HepG2 (cell line): Measurements from ENCODE around the gene LPO. TPM values are rescaled to one million over a fixed set of nuclear protein-coding genes. Genes with fewer than 3 reads are reported as not detected.

Experiments used
- ATAC-seq: fragments of 200-7000 bp; cut with Tn5 transposase; 3 replicates; pipeline ENCODE4 v1.9.1; 2020; ENCODE audit warnings: mild to moderate bottlenecking, moderate library complexity
- BruUV-seq: library from RNA; stranded (reverse); fragments of 400-500 nt; replicated peaks from 2 replicates; lab custom pipeline; 2021; lab: Mats Ljungman, UMichigan
- CTCF ChIA-PET: fragments of 300-600 bp; formaldehyde crosslinking; extraction: SDS; loops from one replicate; lab custom pipeline; 2021; ENCODE audit warnings: low total read pairs, inconsistent platforms, low intra/inter-chr PET ratio; lab: Yijun Ruan, JAX
- POLR2A ChIA-PET: fragments of 350-600 bp; sonication (Branson Sonifier 250); formaldehyde crosslinking; loops from one replicate; lab custom pipeline; 2020; ENCODE audit warnings: antibody characterized with exemption, inconsistent platforms; lab: Yijun Ruan, JAX
- DNase-seq: peaks from one replicate; pipeline ENCODE4 v3.0.0-alpha.2; 2015; ENCODE audit warnings: low spot score
- FAIRE-seq: peaks from 3 replicates; lab custom pipeline; 2011; peaks lifted over from hg19 to GRCh38; lab: Jason Lieb, UNC
- H2AFZ ChIP-seq: one replicate; pipeline ENCODE4 v1.6.1; 2011; ENCODE audit warnings: low read length, inconsistent platforms
- H3K27ac ChIP-seq: fragments of 300-600 bp; 3 replicates; pipeline ENCODE4 v1.8.0; 2011; ENCODE audit warnings: mixed run types, mild to moderate bottlenecking, mixed read lengths, low read length, inconsistent platforms; ENCODE audit not compliant: insufficient read depth; ENCODE audit errors: extremely low read length
- H3K27me3 ChIP-seq, 2 experiments: fragments of 200-600 bp in 1 of 2; 2 replicates in 1 of 2; 3 replicates in 1 of 2; pipeline versions ENCODE4 v1.6.0 to v1.8.0; 2011; ENCODE audit warnings: low read length in 2 of 2, mild to moderate bottlenecking in 2 of 2, moderate library complexity in 2 of 2, inconsistent platforms in 1 of 2; ENCODE audit not compliant: insufficient read depth in 2 of 2, control insufficient read depth in 1 of 2
- H3K36me3 ChIP-seq, 2 experiments: fragments of 200-600 bp in 1 of 2; replicated peaks in 1 of 2; 2 replicates in 1 of 2; 3 replicates in 1 of 2; pipeline versions ENCODE4 v1.5.1 to v1.8.0; 2011; ENCODE audit warnings: low read length in 2 of 2, inconsistent platforms in 1 of 2; ENCODE audit not compliant: insufficient read depth in 2 of 2, control insufficient read depth in 1 of 2
- H3K4me1 ChIP-seq: 2 replicates; pipeline ENCODE4 v1.5.1; 2012; ENCODE audit warnings: low read length, inconsistent platforms; ENCODE audit not compliant: insufficient read depth
- H3K4me2 ChIP-seq: 2 replicates; pipeline ENCODE4 v1.6.0; 2011; ENCODE audit warnings: low read depth, low read length, inconsistent platforms
- H3K4me3 ChIP-seq, 3 experiments: fragments of 200-600 bp in 1 of 3; sonication (generic), shearing (Covaris generic) in 1 of 3; replicated peaks in 1 of 3; 2 replicates each; pipeline ENCODE4 v1.5.1; 2011 to 2016; ENCODE audit warnings: low read length in 3 of 3, inconsistent platforms in 2 of 3, low read depth in 2 of 3, mild to moderate bottlenecking in 2 of 3, control low read depth in 1 of 3, mixed read lengths in 1 of 3; ENCODE audit not compliant: insufficient read depth in 1 of 3
- H3K79me2 ChIP-seq: one replicate; pipeline ENCODE4 v1.6.1; 2011; ENCODE audit warnings: low read length, inconsistent platforms; ENCODE audit not compliant: insufficient read depth
- H3K9ac ChIP-seq: 2 replicates; pipeline ENCODE4 v1.6.0; 2011; ENCODE audit warnings: mild to moderate bottlenecking, low read depth, low read length, inconsistent platforms; ENCODE audit not compliant: insufficient read depth
- H3K9me3 ChIP-seq: 2 replicates; pipeline ENCODE4 v1.5.1; 2012; ENCODE audit warnings: mild to moderate bottlenecking, low read length
- H4K20me1 ChIP-seq: 2 replicates; pipeline ENCODE4 v1.6.0; 2011; ENCODE audit warnings: inconsistent platforms, mild to moderate bottlenecking, low read length, moderate library complexity; ENCODE audit not compliant: insufficient read depth
- AHR ChIP-seq: IDR thresholded peaks from 2 replicates; pipeline ENCODE4 v1.6.1; 2018; ENCODE audit warnings: missing genetic modification reagents, missing compliant biosample characterization
- AKAP8 ChIP-seq: sonication (generic); formaldehyde crosslinking; IDR thresholded peaks from 2 replicates; pipeline ENCODE4 v1.5.1; 2020; ENCODE audit warnings: mild to moderate bottlenecking, missing genetic modification reagents
- ARNT ChIP-seq: fragments of 450-650 bp; IDR thresholded peaks from 2 replicates; pipeline ENCODE4 v1.6.1; 2017
- E2F5 ChIP-seq: sonication (generic); formaldehyde crosslinking; conservative IDR thresholded peaks from 2 replicates; pipeline ENCODE4 v1.4.0; 2020; ENCODE audit warnings: missing genetic modification reagents
- GFI1 ChIP-seq: sonication (generic); formaldehyde crosslinking; IDR thresholded peaks from 2 replicates; pipeline ENCODE4 v1.5.0; 2020; ENCODE audit warnings: missing genetic modification reagents, mild to moderate bottlenecking, borderline replicate concordance
- HNF4G ChIP-seq, 2 experiments: sonication (generic) in 1 of 2; formaldehyde crosslinking in 1 of 2; IDR thresholded peaks; 2 replicates each; pipeline versions ENCODE4 v1.4.0 to v1.6.1; 2011 to 2020; ENCODE audit warnings: borderline replicate concordance in 2 of 2, low read depth in 2 of 2, mild to moderate bottlenecking in 2 of 2, low read length in 1 of 2, missing genetic modification reagents in 1 of 2, moderate library complexity in 1 of 2
- HNRNPL ChIP-seq: fragments of 200-400 bp; formaldehyde crosslinking; IDR thresholded peaks from 2 replicates; pipeline ENCODE4 v1.6.1; 2017; ENCODE audit warnings: mild to moderate bottlenecking, low read depth, low read length
- MAFG ChIP-seq: sonication (generic); formaldehyde crosslinking; IDR thresholded peaks from 2 replicates; pipeline ENCODE4 v1.5.1; 2020; ENCODE audit warnings: mild to moderate bottlenecking, missing genetic modification reagents
- MIER2 ChIP-seq: IDR thresholded peaks from 2 replicates; pipeline ENCODE4 v1.6.1; 2016; ENCODE audit warnings: missing biosample characterization, missing genetic modification reagents
- MTF2 ChIP-seq: sonication (generic); formaldehyde crosslinking; IDR thresholded peaks from 2 replicates; pipeline ENCODE4 v1.5.0; 2020; ENCODE audit warnings: missing genetic modification reagents, borderline replicate concordance
- NR2F1 ChIP-seq, 2 experiments: fragments of 450-650 bp in 1 of 2; formaldehyde crosslinking in 1 of 2; IDR thresholded peaks; 2 replicates each; pipeline versions ENCODE4 v1.5.0 to v1.6.1; 2016 to 2020; ENCODE audit warnings: mild to moderate bottlenecking in 1 of 2, missing compliant biosample characterization in 1 of 2, missing genetic modification reagents in 1 of 2, moderate library complexity in 1 of 2
- PITX1 ChIP-seq: sonication (generic); formaldehyde crosslinking; IDR thresholded peaks from 2 replicates; pipeline ENCODE4 v1.5.1; 2020; ENCODE audit warnings: mild to moderate bottlenecking, missing genetic modification reagents
- RERE ChIP-seq: IDR thresholded peaks from 2 replicates; pipeline ENCODE4 v1.6.1; 2016; ENCODE audit warnings: low read depth, missing genetic modification reagents, missing compliant biosample characterization
- SIN3A ChIP-seq: IDR thresholded peaks from 2 replicates; pipeline ENCODE4 v1.6.1; 2011; ENCODE audit warnings: low read depth, mild to moderate bottlenecking, control low read depth, low read length, borderline replicate concordance
- SIN3B ChIP-seq: fragments of 150-350 bp; IDR thresholded peaks from 2 replicates; pipeline ENCODE4 v1.6.1; 2014; ENCODE audit warnings: low read length
- YEATS4 ChIP-seq: sonication (generic); formaldehyde crosslinking; IDR thresholded peaks from 2 replicates; pipeline ENCODE4 v1.4.0; 2020; ENCODE audit warnings: missing genetic modification reagents, borderline replicate concordance
- ZNF234 ChIP-seq: sonication (generic); formaldehyde crosslinking; conservative IDR thresholded peaks from 2 replicates; pipeline ENCODE4 v1.5.1; 2020; ENCODE audit warnings: mild to moderate bottlenecking, missing genetic modification reagents
- ZNF572 ChIP-seq: sonication (generic); formaldehyde crosslinking; IDR thresholded peaks from 2 replicates; pipeline ENCODE4 v1.5.1; 2020; ENCODE audit warnings: mild to moderate bottlenecking, missing genetic modification reagents
- ZNF720 ChIP-seq: sonication (generic); formaldehyde crosslinking; IDR thresholded peaks from 2 replicates; pipeline ENCODE4 v1.4.0; 2020; ENCODE audit warnings: missing genetic modification reagents
- WGBS: methylation state at CpG from one replicate; pipeline ENCODE4 v1.1.6; 2017; ENCODE audit warnings: low lambda C conversion rate; 5-methylcytosine and 5-hydroxymethylcytosine counted together
- in situ Hi-C: cut with HindIII; loops from 2 replicates; pipeline ENCODE4 v1.10.0; 2017; ENCODE audit warnings: low pct_unique_long_range_greater_than_20kb; ENCODE audit not compliant: extremely low pct_ligation_motif_present
- intact Hi-C: fragments of 100-400 bp; cut with micrococcal nuclease; formaldehyde crosslinking; loops from one replicate; pipeline ENCODE4 v1.10.0; 2022; ENCODE audit not compliant: unreplicated experiment
- polyA plus RNA-seq, 8 experiments: library from polyadenylated mRNA; depleted of rRNA in 3 of 8; stranded (reverse) in 7 of 8; unstranded in 1 of 8; fragments of >200 nt; fragmentation: Illumina TruSeq in 4 of 8; extraction: Trizol in 4 of 8; gene quantifications; 2 replicates each; pipeline versions ENCODE4 v1.2.1 to v1.2.3, GENCODE V29; 2011 to 2016; ENCODE audit warnings: low read depth in 4 of 8, missing spikeins in 1 of 8, mixed read lengths in 1 of 8; ENCODE audit not compliant: insufficient read depth in 1 of 8
- total RNA-seq, 5 experiments: library from RNA; depleted of rRNA; stranded (reverse); fragments of >200 nt; fragmentation: Illumina TruSeq; extraction: Trizol; gene quantifications; 2 replicates each; pipeline ENCODE4 v1.2.3, GENCODE V29; 2016; ENCODE audit warnings: low read depth in 1 of 5

The LPO gene
- total and polyA plus RNA-seq, 2 of the 13 experiments (the other 11 are each of a cell fraction or from before 2014, with no cell fraction given), result not detected

GRCh38 chr17:58302919-58303585 is 64.7 kb downstream of the LPO start:
- intact Hi-C loops, result no loop called here
- CTCF ChIA-PET, result no interaction called here

More at GRCh38 chr17:58302919-58303585, 64.7 kb downstream of the LPO start:
- no peak overlapping the region for H3K27ac ChIP-seq
- DNase-seq (no peak), FAIRE-seq (no peak), ATAC-seq (no peak)
- H3K27me3 ChIP-seq, result peaks cover 11 to 58% of the 10 kb centered on the region in 2 experiments; a peak in 4 of 5 replicates
- in situ Hi-C loops, result no loop called here
- H3K4me1 ChIP-seq, result 0 out of 2 replicates have a peak, but pooled peaks cover under 1% of the 10 kb centered on the region
- no peak overlapping the region for H3K9ac ChIP-seq
- WGBS, result 19% methylated on average over 9 of the region's 9 CpGs
- no peaks in the 10 kb centered on the region for H3K9me3 ChIP-seq
- POLR2A ChIA-PET, result no interaction called here
- no peak overlapping the region for H3K4me2 ChIP-seq
- H3K79me2 ChIP-seq, result no peaks in the 10 kb centered on the region
- H3K4me3 ChIP-seq, result no peak overlapping the region
- H3K36me3 ChIP-seq, result no peaks in the 10 kb centered on the region
- no peak overlapping the region for H2AFZ ChIP-seq
- BruUV-seq, result no TSS peak
- H4K20me1 ChIP-seq, result no peaks in the 10 kb centered on the region
- TF ChIP-seq MAFG (CRISPR knock-in tag), result no peak
- TF ChIP-seq ZNF234 (CRISPR knock-in tag), result no peak
- TF ChIP-seq PITX1 (CRISPR knock-in tag), result no peak
- no peak for TF ChIP-seq AKAP8
- no peak for TF ChIP-seq YEATS4 (CRISPR knock-in tag)
- no peak for TF ChIP-seq ARNT
- TF ChIP-seq NR2F1 (CRISPR knock-in tag; IDR thresholded peaks at IDR 0.05), result no peak
- TF ChIP-seq SIN3A, result no peak
- no peak for TF ChIP-seq MTF2
- TF ChIP-seq HNRNPL, result no peak
- TF ChIP-seq HNF4G (IDR thresholded peaks at IDR 0.05; ENCODE audit: borderline replicate concordance, low read depth, low read length), result no peak
- TF ChIP-seq HNF4G (CRISPR knock-in tag; IDR thresholded peaks at IDR 0.05; ENCODE audit: borderline replicate concordance, low read depth), result no peak
- no peak for TF ChIP-seq MIER2 (CRISPR knock-in tag)
- no peak for TF ChIP-seq AHR (CRISPR knock-in tag)
- TF ChIP-seq GFI1 (CRISPR knock-in tag), result no peak
- TF ChIP-seq ZNF572 (CRISPR knock-in tag), result no peak
- no peak for TF ChIP-seq ZNF720 (CRISPR knock-in tag)
- TF ChIP-seq SIN3B, result no peak
- TF ChIP-seq E2F5 (CRISPR knock-in tag), result no peak
- no peak for TF ChIP-seq RERE (CRISPR knock-in tag)
